HG02870 (cell line): ENCODE measurements around the gene BBC3.

Source experiments
- ATAC-seq: cut with Tn5 transposase; IDR thresholded peaks from one replicate; pipeline ENCODE4 v1.9.1; 2021; ENCODE audit warnings: mild to moderate bottlenecking, moderate library complexity; ENCODE audit not compliant: unreplicated experiment

The BBC3 gene

DNA sequence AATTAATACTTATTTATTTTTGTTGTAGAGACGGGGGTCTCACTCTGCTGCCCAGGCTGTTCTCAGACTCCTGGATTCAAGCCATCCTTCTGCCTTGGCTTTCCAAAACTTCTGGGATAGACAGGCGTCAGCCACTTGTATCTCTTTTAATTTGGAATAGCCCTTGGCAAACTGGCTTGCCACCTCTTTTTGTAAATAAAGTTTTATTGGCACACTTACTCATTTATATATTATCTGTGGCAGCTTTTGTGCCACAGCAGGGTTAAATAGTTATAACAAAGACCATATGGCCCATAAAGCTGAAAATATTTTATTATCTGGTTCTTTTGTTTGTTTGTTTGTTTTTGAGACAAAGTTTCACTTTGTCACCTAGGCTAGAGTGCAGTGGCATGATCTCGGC lies 30.5 kb downstream of the BBC3 start:
- ATAC-seq = no peak

DNA sequence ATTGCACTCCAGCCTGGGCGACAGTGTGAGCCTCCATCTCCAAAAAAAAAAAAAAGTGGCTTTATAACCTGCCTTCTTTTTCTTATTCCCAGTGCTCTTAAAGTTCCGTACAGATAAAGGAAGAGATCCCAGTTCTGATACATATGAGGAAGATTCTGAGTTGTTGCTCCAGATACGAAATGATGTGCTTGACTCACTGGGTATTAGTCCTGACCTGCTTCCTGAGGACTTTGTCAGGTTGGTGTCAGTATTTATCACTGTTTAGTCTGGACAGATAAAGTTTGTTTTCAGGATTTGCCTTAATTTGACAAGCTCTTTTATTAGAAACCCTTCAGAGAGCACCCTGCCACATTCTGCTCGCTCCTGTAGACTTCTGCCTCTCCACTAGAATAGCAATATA lies 33.9 kb downstream of the BBC3 start:
- no peak for ATAC-seq

DNA sequence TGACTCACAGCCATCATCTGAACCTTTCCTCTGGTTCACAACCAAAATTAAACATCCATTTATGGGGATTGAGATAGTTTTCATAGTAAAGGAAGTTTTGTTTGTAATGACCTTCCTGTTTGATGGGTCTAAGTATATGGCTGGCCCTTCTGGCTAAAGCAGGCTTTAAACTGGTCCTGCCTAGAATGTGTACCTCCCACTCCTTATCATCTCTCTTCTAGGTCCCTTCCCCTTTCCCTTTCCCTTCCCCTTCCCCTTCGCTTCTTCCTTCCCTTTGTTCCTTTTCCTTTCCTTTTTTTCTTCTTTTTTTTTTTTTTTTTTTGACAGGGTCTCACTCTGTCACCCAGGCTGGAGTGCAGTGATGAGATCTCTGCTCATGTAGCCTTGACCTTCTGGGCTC lies 35.6 kb downstream of the BBC3 start:
- no peak for ATAC-seq

DNA sequence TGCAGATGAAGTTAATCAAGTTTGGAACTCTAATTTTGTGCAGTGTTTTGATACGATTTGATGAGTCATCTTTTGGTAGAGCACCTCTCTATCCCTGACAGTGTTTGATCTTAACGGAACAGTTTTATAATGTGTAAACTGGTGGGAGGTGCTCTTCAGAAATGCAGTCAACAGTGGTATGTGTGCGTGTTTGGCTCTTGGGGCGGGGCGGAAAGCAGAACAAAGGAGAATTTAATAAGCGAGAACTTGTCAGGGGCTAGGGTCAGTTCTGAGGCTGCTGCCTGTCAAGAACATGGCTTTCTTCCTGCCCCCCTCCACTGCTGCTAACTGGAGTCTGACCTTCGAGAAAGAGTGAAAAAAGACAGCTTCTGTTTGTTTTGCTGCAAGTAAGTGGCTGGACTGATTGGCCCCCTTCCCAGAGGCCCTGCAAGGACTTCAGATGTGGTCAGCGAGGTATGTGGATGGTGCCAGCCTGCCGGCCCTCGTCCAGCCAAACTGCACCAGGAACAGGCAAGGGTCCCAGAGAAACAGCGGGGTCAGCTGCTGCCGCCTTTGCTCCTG lies 40.8 kb downstream of the BBC3 start:
- ATAC-seq = no peak

DNA sequence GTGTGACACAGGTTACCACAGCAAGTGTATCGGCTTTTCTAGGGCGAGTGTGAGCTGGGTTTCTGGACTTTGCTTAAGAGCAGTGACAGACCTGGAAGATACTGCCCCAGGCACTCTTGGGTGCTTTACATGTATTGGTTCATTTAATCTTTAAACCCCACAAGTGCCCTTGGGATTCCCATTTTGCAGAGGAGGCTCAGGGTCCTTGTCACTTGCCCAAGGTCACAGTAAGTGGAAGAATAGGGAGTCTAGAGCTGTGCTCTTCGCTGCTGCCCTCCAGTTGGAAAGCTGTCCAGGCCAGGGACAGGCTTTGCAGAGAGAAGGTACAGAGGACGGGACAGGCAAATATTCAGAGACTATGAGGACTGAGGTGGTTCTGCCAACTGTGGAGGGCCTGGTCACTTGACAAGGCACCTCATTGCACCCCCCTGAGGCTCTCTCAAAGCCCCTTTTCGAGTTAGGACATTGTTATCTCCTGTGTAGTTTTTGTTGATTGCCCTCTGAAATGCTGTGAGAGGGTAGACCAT lies 42.4 kb downstream of the BBC3 start:
- ATAC-seq = no peak

DNA sequence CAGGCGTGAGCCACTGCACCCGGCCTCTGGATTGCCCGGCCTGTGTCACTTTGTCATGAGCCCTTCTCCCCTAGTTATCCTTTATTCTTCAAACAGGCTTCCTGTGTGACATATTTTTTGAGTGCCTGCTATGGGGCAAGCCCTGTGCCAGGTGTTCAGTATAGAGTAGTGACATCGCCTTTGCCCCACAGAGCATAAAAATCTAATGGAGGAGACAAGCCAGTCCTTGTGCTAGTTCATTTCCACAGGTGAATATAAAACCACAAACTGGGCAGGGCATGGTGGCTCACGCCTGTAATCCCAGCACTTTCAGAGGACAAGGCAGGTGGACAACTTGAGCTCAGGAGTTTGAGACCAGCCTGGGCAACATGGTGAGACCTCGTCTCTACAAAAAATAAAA lies 43.2 kb downstream of the BBC3 start:
- no peak for ATAC-seq

DNA sequence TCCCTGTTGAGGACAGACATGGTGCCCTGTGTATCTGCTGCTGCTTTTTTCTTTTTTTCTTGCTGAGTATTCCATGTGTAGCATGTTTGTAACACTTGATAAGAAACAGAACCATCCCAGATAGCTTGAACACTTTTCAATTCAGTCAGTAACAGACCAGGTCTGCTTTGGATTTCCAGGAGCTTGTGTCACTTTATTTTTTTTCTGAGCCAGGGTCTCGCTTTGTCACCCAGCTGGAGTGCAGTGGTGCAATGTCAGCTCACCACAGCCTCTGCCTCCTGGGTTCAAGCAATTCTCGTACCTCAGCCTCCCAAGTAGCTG lies 43.7 kb downstream of the BBC3 start:
- no peak for ATAC-seq

DNA sequence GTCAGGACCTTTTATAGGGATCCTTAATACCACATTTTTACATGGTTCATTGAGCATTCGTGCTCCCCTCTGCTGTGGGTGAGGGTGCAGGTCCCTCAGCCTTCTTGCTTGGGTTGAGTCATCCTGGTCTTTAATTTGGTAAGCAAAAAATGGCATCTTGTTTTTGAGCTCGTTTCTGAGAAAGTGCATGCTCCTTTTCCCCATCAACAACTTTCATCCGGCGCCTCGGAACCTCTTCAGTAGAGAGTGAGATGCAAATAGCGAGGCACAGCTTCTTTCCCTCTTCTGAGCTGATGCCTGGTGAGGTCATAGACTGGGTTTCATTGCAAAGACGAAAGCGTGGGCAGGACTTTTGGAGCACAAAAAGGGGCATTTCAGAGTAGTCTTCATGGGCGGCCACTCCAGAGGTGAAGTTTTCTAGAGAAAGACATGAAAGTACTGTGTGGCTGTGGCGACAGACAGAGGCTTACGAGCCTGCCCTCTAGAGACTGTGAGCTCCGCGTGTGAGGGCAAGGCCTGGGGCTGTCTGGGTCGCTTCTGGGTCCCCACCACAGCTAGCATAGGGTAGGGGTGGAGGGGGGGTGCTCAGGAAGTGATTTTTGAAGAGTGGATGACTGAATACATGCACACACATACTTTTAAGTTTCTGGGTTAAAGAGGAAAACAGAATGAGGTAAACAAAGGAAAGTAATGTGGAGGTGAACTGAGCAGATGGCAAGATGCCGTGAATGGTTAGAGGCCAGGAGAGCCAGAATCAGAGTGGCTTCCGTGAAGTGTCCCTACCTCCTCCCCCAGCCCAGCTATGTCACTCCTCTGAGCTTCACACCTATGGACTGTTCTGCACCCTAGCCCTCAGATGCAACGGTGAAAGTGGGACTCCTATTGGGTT lies 44.3 kb downstream of the BBC3 start:
- peak; percentile 82 for ATAC-seq

DNA sequence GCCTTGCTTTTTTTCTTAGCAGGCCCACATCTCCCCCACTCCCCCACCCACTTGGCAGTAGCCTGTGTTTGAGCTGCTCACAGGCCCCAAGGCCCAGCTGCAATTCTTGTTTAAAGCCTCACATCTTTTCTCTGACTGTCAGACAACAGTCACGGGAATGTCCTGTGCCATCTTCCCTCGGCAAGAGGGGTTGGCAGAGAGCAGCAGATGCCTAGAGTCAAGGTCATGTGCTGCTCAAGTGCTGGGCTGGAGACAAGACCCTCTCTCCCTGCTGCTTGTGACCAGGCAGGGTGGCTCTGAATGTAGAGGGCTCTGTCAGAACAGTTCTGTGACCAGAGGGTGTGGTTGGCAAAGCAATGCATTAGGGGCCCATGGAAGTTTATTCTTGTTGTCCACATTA lies 47.4 kb downstream of the BBC3 start:
- ATAC-seq = no peak

DNA sequence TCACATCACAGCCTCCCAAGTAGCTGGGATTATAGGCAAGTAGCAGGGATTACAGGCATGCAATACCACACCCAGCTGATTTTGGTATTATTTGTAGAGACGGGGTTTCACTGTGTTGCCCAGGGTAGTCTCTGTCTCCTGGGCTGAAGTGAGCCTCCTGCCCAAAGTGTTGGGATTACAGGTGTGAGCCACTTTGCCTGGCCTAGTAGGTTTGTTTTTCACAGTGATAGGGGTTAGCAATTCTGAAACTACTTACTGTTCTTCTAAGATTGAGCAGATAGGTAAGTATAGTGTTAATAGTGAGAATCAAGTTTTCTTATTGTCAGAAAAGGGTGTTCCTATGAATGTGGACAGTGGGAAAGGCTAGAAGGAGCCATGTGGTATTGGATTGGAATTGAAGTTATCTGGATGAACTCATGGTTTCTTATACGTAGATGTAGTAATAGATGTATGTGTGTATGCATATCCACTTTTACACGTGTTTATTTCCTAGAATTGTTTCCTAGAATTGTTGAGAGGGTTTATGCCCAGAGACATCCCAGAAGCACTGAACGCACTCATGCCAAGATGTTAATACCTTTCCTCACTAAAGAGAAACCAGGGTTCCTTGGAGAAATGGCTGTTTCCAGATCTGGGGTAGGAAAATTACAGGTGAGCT lies 51.2 kb downstream of the BBC3 start:
- no peak for ATAC-seq

DNA sequence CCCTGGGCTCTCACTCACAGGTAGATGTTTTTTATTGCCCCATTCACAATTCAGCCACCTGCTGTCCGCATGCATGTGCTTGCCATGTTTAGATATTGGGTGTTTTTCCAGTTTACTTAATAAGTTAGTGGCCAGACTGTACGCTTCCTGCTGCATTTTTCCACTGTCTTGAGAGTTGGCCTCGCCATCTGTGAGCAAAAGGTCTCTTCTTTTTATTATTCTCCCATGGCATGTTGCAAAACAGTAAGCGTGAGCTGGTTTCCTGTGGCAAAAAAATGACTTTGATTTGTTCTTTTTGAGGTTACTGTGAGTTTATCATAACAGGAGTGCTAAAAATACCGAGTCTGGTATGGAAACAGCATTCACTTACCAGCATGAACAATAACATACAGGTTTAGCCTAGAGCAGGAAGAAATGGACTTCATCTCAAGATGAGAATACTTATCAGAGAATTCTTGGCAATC lies 54.3 kb downstream of the BBC3 start:
- no peak for ATAC-seq

DNA sequence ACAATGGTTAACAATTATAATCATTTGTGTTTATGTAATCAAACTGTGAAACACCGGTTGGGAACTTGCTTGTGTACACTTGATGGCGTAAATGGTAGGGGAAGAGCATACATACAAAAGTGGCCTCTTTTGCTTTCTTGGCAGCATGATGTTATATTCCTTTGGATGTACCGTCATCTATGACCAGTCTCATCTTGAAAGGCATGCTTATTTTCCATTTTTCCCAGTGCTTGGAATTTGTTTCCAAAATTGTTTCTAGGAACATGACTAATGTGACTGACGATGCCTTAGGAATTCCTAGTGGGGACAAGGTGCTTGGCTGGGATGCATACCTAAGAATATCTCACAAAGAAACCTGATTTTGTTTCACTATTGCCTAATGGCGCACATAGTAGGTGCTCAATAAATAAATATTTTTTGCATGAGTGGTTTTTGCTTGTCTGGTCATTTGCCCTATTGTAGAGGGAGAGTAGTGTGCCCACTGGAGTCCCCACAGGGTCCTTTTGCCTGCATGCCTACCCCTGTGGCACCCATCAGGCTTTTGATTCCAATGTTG lies 54.9 kb downstream of the BBC3 start:
- ATAC-seq = no peak

DNA sequence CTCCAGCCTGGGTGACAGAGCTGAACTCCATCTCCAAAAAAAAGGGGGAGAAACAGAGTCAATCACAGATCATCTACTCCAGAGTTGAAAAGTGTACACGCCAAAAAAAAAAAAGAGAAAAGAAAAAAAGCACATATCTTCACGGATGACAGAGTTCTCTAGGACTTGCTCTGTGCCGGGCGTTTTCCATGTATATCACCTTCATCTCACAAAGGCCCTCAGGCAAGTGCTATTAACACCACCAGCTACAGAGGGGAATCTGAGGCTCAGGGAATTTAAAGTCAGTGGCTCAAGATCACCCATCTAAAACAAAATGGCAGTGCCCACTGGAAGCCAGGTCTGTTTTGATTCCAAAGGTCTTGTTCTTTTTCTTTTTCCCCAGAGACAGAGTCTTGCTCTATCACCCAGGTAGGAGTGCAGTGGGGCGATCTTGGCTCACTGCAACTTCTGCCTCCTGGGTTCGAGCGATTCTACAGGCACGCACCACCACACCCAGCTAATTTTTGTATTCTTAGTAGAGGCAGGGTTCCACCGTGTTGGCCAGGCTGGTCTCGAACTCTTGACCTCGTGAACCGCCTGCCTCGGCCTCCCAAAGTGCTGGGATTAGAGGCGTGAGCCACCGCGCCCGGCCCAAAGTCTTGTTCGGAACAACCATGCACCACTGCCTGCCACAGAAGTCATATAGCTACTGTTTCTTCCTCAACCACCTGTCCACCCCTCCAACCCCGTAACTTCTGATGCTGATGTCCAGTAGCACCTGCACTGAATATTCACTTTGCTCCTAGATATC lies 58.1 kb downstream of the BBC3 start:
- ATAC-seq = no peak
